Transverse colon (tissue), 4 donors: ENCODE measurements around the gene STK32A. TPM values are rescaled to one million over a fixed set of nuclear protein-coding genes. Genes with fewer than 3 reads are reported as not detected.

ENCODE experiments used
- DNase-seq: peaks from one replicate; pipeline ENCODE4 v3.0.0-alpha.2; 2019
- H3K27ac ChIP-seq, 4 donors: fragments of 200-600 bp; sonication (generic); 2 replicates each; pipeline ENCODE4 v1.5.1; 2016 to 2018; ENCODE audit warnings: inconsistent platforms in 4 of 4
- H3K27me3 ChIP-seq: fragments of 200-600 bp; sonication (generic); 2 replicates; pipeline ENCODE4 v1.5.1; 2017; ENCODE audit warnings: inconsistent platforms
- H3K36me3 ChIP-seq, 4 donors: fragments of 200-600 bp; sonication (generic); 2 replicates each; pipeline ENCODE4 v1.5.1; 2017 to 2019; ENCODE audit warnings: inconsistent platforms in 4 of 4
- H3K4me1 ChIP-seq, 4 donors: fragments of 200-600 bp; sonication (generic); 2 replicates each; pipeline ENCODE4 v1.5.1; 2017 to 2020; ENCODE audit warnings: inconsistent platforms in 4 of 4
- H3K4me3 ChIP-seq, 4 donors: fragments of 200-600 bp; sonication (generic); 1 replicate in 1 of 4; 2 replicates in 3 of 4; pipeline versions ENCODE4 v1.5.1 to v1.6.1; 2017 to 2019; ENCODE audit warnings: inconsistent platforms in 4 of 4
- H3K9me3 ChIP-seq, 2 donors: fragments of 200-600 bp; sonication (generic); 2 replicates each; pipeline ENCODE4 v1.5.1; 2017 to 2019; ENCODE audit warnings: inconsistent platforms in 2 of 2
- CTCF ChIP-seq, 5 experiments: fragments of 200-600 bp in 3 of 5; fragments of 450-650 bp in 2 of 5; sonication (generic) in 3 of 5; IDR thresholded peaks; 1 replicate in 2 of 5; 2 replicates in 3 of 5; pipeline ENCODE4 v1.5.1; 2016 to 2017; ENCODE audit warnings: antibody characterized with exemption in 5 of 5, inconsistent platforms in 3 of 5, mild to moderate bottlenecking in 2 of 5, moderate library complexity in 1 of 5
- EP300 ChIP-seq: sonication (generic); formaldehyde crosslinking; IDR thresholded peaks from one replicate; pipeline ENCODE4 v1.6.1; 2017; ENCODE audit warnings: antibody characterized with exemption, low read depth
- POLR2A ChIP-seq: fragments of 450-650 bp; IDR thresholded peaks from one replicate; pipeline ENCODE4 v1.6.1; 2016; ENCODE audit warnings: antibody characterized with exemption, mild to moderate bottlenecking, moderate library complexity
- POLR2AphosphoS5 ChIP-seq, 3 donors: sonication (generic); formaldehyde crosslinking; IDR thresholded peaks; one replicate each; pipeline ENCODE4 v1.6.1; 2016; ENCODE audit warnings: antibody characterized with exemption in 3 of 3
- WGBS, 2 donors: methylation state at CpG; one replicate each; pipeline ENCODE4 v1.1.5; 2018; ENCODE audit warnings: low coverage in 1 of 2; 5-methylcytosine and 5-hydroxymethylcytosine counted together
- in situ Hi-C, 4 donors: fragments of 200-750 bp; cut with MboI; loops; one replicate each; pipeline versions ENCODE4 v1.15.0 to v1.15.1; 2017; ENCODE audit warnings: low sequenced_read_pairs in 3 of 4, low pct_ligation_motif_present in 1 of 4, low pct_unique_long_range_greater_than_20kb in 1 of 4
- intact Hi-C: fragments of 100-400 bp; cut with DNase I; formaldehyde crosslinking; loops from one replicate; pipeline ENCODE4 v1.15.1; 2023; ENCODE audit warnings: low total_unique reads
- small RNA-seq, 4 donors: library from RNA; depleted of rRNA; stranded (forward); fragments of <200 nt; gene quantifications; one replicate each; pipeline ENCODE3, GENCODE V24; 2016
- total RNA-seq, 4 donors: library from RNA; depleted of rRNA; stranded (reverse); fragments of >200 nt; gene quantifications; one replicate each; pipeline ENCODE4 v1.1.0, GENCODE V29; 2016

STK32A gene
- total RNA-seq, 4 donors from 2014 or later = 1.4 to 1.6 TPM; not detected in 2

GRCh38 chr5:147431586-147431985 lies 196.8 kb downstream of the STK32A start:
- Histone ChIP-seq H3K27ac (peak overlapping the region; percentile 33 to 70 (median 42)), H3K27me3 (no peaks in the 10 kb centered on the region), H3K9me3 (no peaks in the 10 kb centered on the region), H3K4me1 (peaks cover 9 to 51% (median 18%) of the 10 kb centered on the region in 4 donors), H3K36me3 (no peaks in the 10 kb centered on the region), H3K4me3 (no peak overlapping the region)
- no peak for DNase-seq
- WGBS, 2 donors = 40 to 78% methylated on average over 1 to 3 of the region's 3 CpGs
- TF ChIP-seq CTCF (IDR thresholded peaks at IDR 0.05) (no peak), POLR2A (no peak), POLR2AphosphoS5 (IDR thresholded peaks at IDR 0.05) (no peak), EP300 (no peak)
- intact Hi-C loops (no loop called here), in situ Hi-C loops (no loop called here)

GRCh38 chr5:147432323-147432722 lies 197.5 kb downstream of the STK32A start:
- 70% methylated on average over 3 to 4 of the region's 4 CpGs for WGBS, 2 donors
- Histone ChIP-seq H3K36me3 (no peaks in the 10 kb centered on the region), H3K27ac (peak overlapping the region; percentile 33 to 70 (median 42)), H3K4me3 (no peak overlapping the region), H3K27me3 (no peaks in the 10 kb centered on the region), H3K9me3 (no peaks in the 10 kb centered on the region), H3K4me1 (peaks cover 9 to 51% (median 18%) of the 10 kb centered on the region in 4 donors)
- in situ Hi-C loops (no loop called here), intact Hi-C loops (no loop called here)
- TF ChIP-seq POLR2AphosphoS5 (IDR thresholded peaks at IDR 0.05) (no peak), EP300 (no peak)
- no peak for DNase-seq

GRCh38 chr5:147434049-147434448 lies 199.2 kb downstream of the STK32A start:
- H3K4me3 ChIP-seq = no peak overlapping the region
- whole genome bisulfite sequencing, 2 donors = 33 to 67% methylated on average over 1 to 3 of the region's 3 CpGs
- H3K4me1 ChIP-seq = peaks cover 9 to 35% (median 15%) of the 10 kb centered on the region in 4 donors
- no peaks in the 10 kb centered on the region for H3K36me3 ChIP-seq
- no peak for DNase-seq
- no peak for TF ChIP-seq CTCF (IDR thresholded peaks at IDR 0.05)
- no peak for TF ChIP-seq POLR2A
- TF ChIP-seq EP300 = no peak
- no peak for TF ChIP-seq POLR2AphosphoS5 (IDR thresholded peaks at IDR 0.05)
- in situ Hi-C loops (no loop called here), intact Hi-C loops (no loop called here)
- H3K9me3 ChIP-seq = no peaks in the 10 kb centered on the region
- no peaks in the 10 kb centered on the region for H3K27me3 ChIP-seq
- H3K27ac ChIP-seq = peak overlapping the region in 2 of 4 donors; percentile 36 to 70

GRCh38 chr5:147436596-147436995 lies 201.8 kb downstream of the STK32A start:
- no peaks in the 10 kb centered on the region for H3K9me3 ChIP-seq
- H3K27me3 ChIP-seq = no peaks in the 10 kb centered on the region
- TF ChIP-seq EP300 = no peak
- intact Hi-C loops (no loop called here), in situ Hi-C loops (no loop called here)
- no peaks in the 10 kb centered on the region for H3K36me3 ChIP-seq
- no peak overlapping the region for H3K27ac ChIP-seq
- 78 to 80% methylated on average over 3 of the region's 3 CpGs for WGBS, 2 donors
- H3K4me1 ChIP-seq = peaks cover 9 to 31% (median 14%) of the 10 kb centered on the region in 4 donors
- DNase-seq = no peak
- H3K4me3 ChIP-seq = no peak overlapping the region

- 60 to 70% methylated on average over 2 to 6 of the region's 6 CpGs for WGBS, 2 donors
- intact Hi-C loops = no loop called here
- no peak for DNase-seq
These were observed 202.4 kb downstream of the STK32A start for GRCh38 chr5:147437161-147437596.

More at GRCh38 chr5:147437161-147437596, 202.4 kb downstream of the STK32A start:
- H3K27me3 ChIP-seq = no peaks in the 10 kb centered on the region
- H3K4me3 ChIP-seq = no peak overlapping the region
- no peak overlapping the region for H3K27ac ChIP-seq
- H3K9me3 ChIP-seq = no peaks in the 10 kb centered on the region
- in situ Hi-C loops = no loop called here
- no peak for TF ChIP-seq POLR2AphosphoS5 (IDR thresholded peaks at IDR 0.05)
- no peak for TF ChIP-seq EP300
- no peak for TF ChIP-seq POLR2A
- TF ChIP-seq CTCF (IDR thresholded peaks at IDR 0.05) = no peak
- H3K4me1 ChIP-seq = peaks cover 6 to 25% (median 12%) of the 10 kb centered on the region in 4 donors
- H3K36me3 ChIP-seq = no peaks in the 10 kb centered on the region

Small RNAs within 50 kb of the gene (small RNA-seq; reads per million reads assigned to genes)
- gene AC011373.1 = 0 reads per million in 4 donors
